Measurements from ENCODE around the gene UBTF.

The UBTF gene

GRCh38 chr17:44193326-44194084 is 26.0 kb downstream of the UBTF start:
- no peak for DNase-seq

- DNase-seq, result no peak
Observed at GRCh38 chr17:44192750-44193149, 26.7 kb downstream of the UBTF start.

GRCh38 chr17:44191941-44192496 is 27.5 kb downstream of the UBTF start:
- DNase-seq, result peak in 1 of 2 experiments; percentile 12

GRCh38 chr17:44191369-44191768 is 28.1 kb downstream of the UBTF start:
- no peak for DNase-seq

GRCh38 chr17:44190481-44190880 is 29.0 kb downstream of the UBTF start:
- no peak for DNase-seq

- no peak for DNase-seq
Observed at GRCh38 chr17:44188576-44189403, 30.7 kb downstream of the UBTF start.

- DNase-seq, result peak in 1 of 2 experiments; percentile 54
Observed at GRCh38 chr17:44187131-44187899, 32.2 kb downstream of the UBTF start.

- peak; percentile 99 for DNase-seq
Observed at GRCh38 chr17:44186307-44187130, 33.0 kb downstream of the UBTF start, which contains the start of gene TMUB2. Gene TMUB2, plus strand, starts transcription at chr17:44186972. Its CDS starts 737 bp downstream, at chr17:44187709.

GRCh38 chr17:44184212-44184810 is 35.2 kb downstream of the UBTF start:
- no peak for DNase-seq

GRCh38 chr17:44183024-44183423 is 36.5 kb downstream of the UBTF start:
- no peak for DNase-seq

GRCh38 chr17:44178133-44178532 is 41.3 kb downstream of the UBTF start:
- DNase-seq, result no peak

GRCh38 chr17:44177640-44178039 is 41.8 kb downstream of the UBTF start:
- DNase-seq, result no peak

- no peak for DNase-seq
Observed at GRCh38 chr17:44176671-44177501, 42.6 kb downstream of the UBTF start.

GRCh38 chr17:44176257-44176656 is 43.2 kb downstream of the UBTF start:
- DNase-seq, result no peak

- DNase-seq, result no peak
Observed at GRCh38 chr17:44174427-44174826, 45.0 kb downstream of the UBTF start.

GRCh38 chr17:44171931-44172455 is 47.5 kb downstream of the UBTF start:
- no peak for DNase-seq

GRCh38 chr17:44170499-44171201 is 48.8 kb downstream of the UBTF start, which contains the start of gene ASB16:
Gene ASB16, plus strand, starts transcription at chr17:44170704. Its CDS starts 86 bp downstream, at chr17:44170790.
- no peak for DNase-seq

- no peak for DNase-seq
Observed at GRCh38 chr17:44170135-44170498, 49.4 kb downstream of the UBTF start.

- no peak for DNase-seq
Observed at GRCh38 chr17:44167181-44167861, 52.2 kb downstream of the UBTF start.
